H1 (cell line): Measurements from ENCODE around the gene MTERF2. TPM values are rescaled to one million over a fixed set of nuclear protein-coding genes. Genes with fewer than 3 reads are reported as not detected.

Experiments used
- CBX5 ChIP-seq: fragments of 300-800, 300-1000 bp; sonication (generic); IDR thresholded peaks from 2 replicates; pipeline ENCODE4 v1.7.1; 2016; ENCODE audit warnings: antibody characterized with exemption, low read length, low read depth
- CHD1 ChIP-seq: IDR thresholded peaks from 2 replicates; pipeline ENCODE4 v1.6.1; 2012; ENCODE audit warnings: low read depth, low read length, improper control_type of control experiment
- POLR2AphosphoS5 ChIP-seq: IDR thresholded peaks from 2 replicates; pipeline ENCODE4 v1.6.1; 2011; ENCODE audit warnings: low read depth, low read length
- polyA plus RNA-seq, 7 experiments: library from polyadenylated mRNA; depleted of rRNA in 3 of 7; stranded (reverse) in 5 of 7; unstranded in 2 of 7; fragments of >200 nt in 5 of 7; fragments of 200-250 nt in 2 of 7; gene quantifications; 1 replicate in 5 of 7; 2 replicates in 1 of 7; 4 replicates in 1 of 7; pipeline versions ENCODE4 v1.2.1 to v1.2.3, GENCODE V29; 2011 to 2013; ENCODE audit warnings: missing spikeins in 2 of 7, mixed read lengths in 2 of 7
- total RNA-seq: library from RNA; stranded (reverse); fragmentation: NEBNext Ultra II Directional; extraction: Animal tissue kit (Norgen Biotek cat#: 25700); gene quantifications from 2 replicates; pipeline ENCODE4 v1.2.1, GENCODE V29; 2021

MTERF2 gene
- total and polyA plus RNA-seq, 2 of the 8 experiments (the other 6 are each of a cell fraction or from before 2014, with no cell fraction given): 2.8 to 7.1 TPM

DNA sequence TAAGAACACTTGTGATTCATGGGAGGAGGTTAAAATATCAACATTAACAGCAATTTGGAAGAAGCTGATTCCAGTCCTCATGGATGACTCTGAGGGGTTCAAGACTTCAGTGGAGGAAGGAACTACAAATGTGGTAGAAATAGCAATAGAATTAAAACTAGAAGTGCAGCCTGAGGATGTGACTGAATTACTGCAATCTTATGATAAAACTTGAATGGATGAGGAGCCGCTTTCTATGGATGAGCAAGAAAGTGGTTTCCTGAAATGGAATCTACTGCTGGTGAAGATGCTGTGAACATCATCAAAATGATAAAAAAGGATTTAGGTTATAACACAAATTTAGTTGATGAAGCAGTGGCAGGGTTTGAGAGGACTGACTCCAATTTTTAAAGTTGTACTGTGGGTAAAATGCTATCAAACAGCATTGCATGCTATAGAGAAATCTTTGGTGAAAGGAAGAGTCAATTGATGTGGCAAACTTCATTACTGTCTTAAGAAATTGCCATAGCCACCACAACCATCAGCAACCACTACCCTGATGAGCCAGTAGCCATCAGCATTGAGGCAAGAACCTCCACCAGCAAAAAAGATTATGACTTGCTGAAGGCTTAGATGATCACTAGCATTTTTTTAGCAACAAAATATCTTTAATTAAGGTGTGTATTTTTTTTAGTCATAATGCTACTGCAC lies 25.9 kb upstream of the MTERF2 start (continued):
- no peak for TF ChIP-seq POLR2AphosphoS5
- no peak for TF ChIP-seq CHD1
- TF ChIP-seq CBX5: no peak
